Heart right ventricle (tissue), 16 donors: ENCODE measurements around the gene BECN2. TPM values are rescaled to one million over a fixed set of nuclear protein-coding genes. Genes with fewer than 3 reads are reported as not detected.

ENCODE experiments used
- ATAC-seq, 8 donors: fragments of 200-7000 bp; cut with Tn5 transposase; one replicate each; pipeline ENCODE4 v1.9.1; 2020; ENCODE audit warnings: mild to moderate bottlenecking in 8 of 8, moderate library complexity in 8 of 8, moderate number of reproducible peaks in 1 of 8
- DNase-seq, 2 donors: peaks; one replicate each; pipeline ENCODE4 v3.0.0-alpha.2; 2020
- H3K27ac ChIP-seq, 10 donors: fragments of 200-600 bp; sonication (generic) in 2 of 10; one replicate each; pipeline versions ENCODE4 v1.5.0 to v1.8.0; 2020 to 2022; ENCODE audit warnings: mild to moderate bottlenecking in 3 of 10
- H3K27me3 ChIP-seq, 7 donors: fragments of 200-600 bp; one replicate each; pipeline ENCODE4 v1.8.0; 2021 to 2022; ENCODE audit warnings: mild to moderate bottlenecking in 2 of 7
- H3K36me3 ChIP-seq, 9 donors: fragments of 200-600 bp; sonication (generic) in 1 of 9; one replicate each; pipeline versions ENCODE4 v1.5.0 to v1.8.0; 2020 to 2022; ENCODE audit warnings: mild to moderate bottlenecking in 2 of 9
- H3K4me1 ChIP-seq, 9 donors: fragments of 200-600 bp; sonication (generic) in 1 of 9; one replicate each; pipeline versions ENCODE4 v1.5.0 to v1.8.0; 2020 to 2022; ENCODE audit warnings: mild to moderate bottlenecking in 4 of 9
- H3K4me3 ChIP-seq, 10 donors: fragments of 200-600 bp; sonication (generic) in 2 of 10; one replicate each; pipeline versions ENCODE4 v1.5.0 to v1.8.0; 2020 to 2022; ENCODE audit warnings: mild to moderate bottlenecking in 7 of 10, moderate library complexity in 2 of 10
- H3K9me3 ChIP-seq, 11 donors: fragments of 200-600 bp in 10 of 11; sonication (generic) in 2 of 11; one replicate each; pipeline versions ENCODE4 v1.5.0 to v1.8.0; 2013 to 2022; ENCODE audit warnings: mild to moderate bottlenecking in 2 of 11, control low read depth in 1 of 11, moderate library complexity in 1 of 11
- WGBS, 2 donors: extraction: QIAGEN DNeasy Blood & Tissue Kit; methylation state at CpG; one replicate each; pipeline ENCODE4 v1.1.7; 2013; ENCODE audit warnings: inconsistent platforms in 1 of 2; 5-methylcytosine and 5-hydroxymethylcytosine counted together
- intact Hi-C, 10 donors: fragments of 100-400 bp; cut with DNase I; formaldehyde crosslinking; loops; one replicate each; pipeline versions ENCODE4 v1.11.1 to v1.14.2; 2022
- polyA plus RNA-seq, 2 donors: library from polyadenylated mRNA; stranded (reverse); fragments of 200-250 nt; gene quantifications; one replicate each; pipeline ENCODE4 v1.2.3, GENCODE V29; 2013
- total RNA-seq, 10 donors: library from RNA; stranded (reverse); fragmentation: NEBNext Ultra II Directional in 3 of 10; extraction: Animal tissue kit (Norgen Biotek cat#: 25700) in 3 of 10; gene quantifications; one replicate each; pipeline versions ENCODE4 v1.2.1 to v1.2.4, GENCODE V29; 2021 to 2023
- TF ChIP-seq, protein P1 (sequence below), 9 donors: fragments of 200-600 bp; sonication (generic) in 2 of 9; IDR thresholded peaks; one replicate each; pipeline versions ENCODE4 v1.5.0 to v1.8.0; 2021 to 2022; ENCODE audit warnings: antibody characterized with exemption in 9 of 9, mild to moderate bottlenecking in 5 of 9, moderate library complexity in 1 of 9
- donor health status: Arrhythmogenic right ventricular cardiomyopathy.
- donor health status: ischemic (EF 13 %, LVEDD 7.1; RV severe dilation, severe dysfunction).
- donor health status: healthy with polysubstance abuse.
- donor health status: DM: no; HTN: yes; CAD: no.
- donor health status: DM: no; HTN: no; CAD: no.
- donor health status: ischemic (EF 25% LVEDD 6.9; RV normal size, moderate dysfunction).
- donor health status: ischemic (EF 25% LVEDD 5.7; RV mildly dilated, moderate dysfunction).
- donor health status: healthy.
- donor health status: DM: yes; HTN: yes; CAD: no.
- donor health status: Ischemic cardiomyopathy.
- donor health status: ischemic (EF 35%, LVEDD 5.7; RV mildly dilated, moderate dysfunction).
- donor health status: nonischemic (EF 11% LVEDD 7.7; RV severe dilation, severe dysfunction).
- donor health status: DM: yes; HTN: yes; CAD: no.
- donor health status: PGD.
- donor health status: ischemic (EF 29% LVEDD 5.4; RV normal size, mild dysfunction).
- donor health status: nonischemic (EF 23%, LVEDD 6.1; RV moderate dilation, normal function).

Gene BECN2
- total and polyA plus RNA-seq, 12 donors: not detected

DNA sequence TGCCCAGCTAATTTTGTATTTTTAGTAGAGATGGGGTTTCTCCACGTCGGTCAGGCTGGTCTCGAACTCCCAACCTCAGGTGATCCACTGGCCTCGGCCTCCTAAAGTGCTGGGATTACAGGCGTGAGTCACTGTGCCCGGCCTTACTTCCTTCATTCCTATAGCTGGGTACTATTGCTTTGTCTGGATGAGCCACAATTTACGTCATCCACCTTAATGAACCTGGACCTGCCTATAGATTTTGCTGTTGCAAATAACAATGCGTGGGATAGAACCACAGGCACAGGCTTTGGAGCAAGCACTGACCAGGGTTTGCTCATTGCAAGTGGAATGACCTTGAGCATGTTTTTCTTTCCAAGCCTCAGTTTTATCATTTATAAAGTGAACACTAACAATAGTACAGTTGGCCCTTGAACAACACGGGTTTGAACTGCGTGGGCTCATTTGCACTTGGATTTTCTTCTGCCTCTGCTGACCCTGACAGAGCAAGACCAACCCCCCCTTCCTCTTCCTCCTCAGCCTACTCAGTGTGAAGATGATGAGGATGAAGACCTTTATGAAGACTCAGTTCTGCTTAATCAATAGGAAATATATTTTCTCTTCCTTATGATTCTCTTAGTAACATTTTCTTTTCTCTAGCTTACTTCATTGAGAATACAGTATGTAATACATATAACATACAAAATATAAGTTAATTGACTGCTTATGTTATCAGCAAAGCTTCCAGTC is 33.3 kb upstream of the BECN2 start:
- WGBS, 2 donors: 78 to 82% methylated on average over 10 of the region's 10 CpGs
- no peaks in the 10 kb centered on the region for H3K36me3 ChIP-seq

DNA sequence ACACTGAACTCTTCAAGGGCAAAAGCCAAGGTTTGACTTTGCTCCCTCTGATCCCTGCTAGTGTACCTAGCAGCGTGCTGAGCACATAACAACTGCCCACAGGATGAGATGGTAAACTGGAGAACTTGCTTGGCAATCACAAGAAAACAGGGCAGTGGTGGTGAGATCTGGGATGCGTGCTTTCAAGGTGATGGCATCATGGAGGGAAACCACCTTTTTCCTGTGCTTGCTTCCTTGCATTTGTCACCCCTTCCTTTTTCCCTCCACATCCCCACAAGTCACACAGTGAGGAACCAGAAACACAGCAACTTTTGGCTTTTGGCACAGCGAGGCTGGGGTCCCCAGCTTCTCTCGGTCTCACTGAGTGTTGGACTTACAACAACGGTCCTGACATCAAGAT is 31.4 kb upstream of the BECN2 start:
- no peak overlapping the region for H3K4me3 ChIP-seq
- no peak for ATAC-seq
- H3K27ac ChIP-seq: no peak overlapping the region
- DNase-seq: no peak
- TF ChIP-seq, protein P1, sequence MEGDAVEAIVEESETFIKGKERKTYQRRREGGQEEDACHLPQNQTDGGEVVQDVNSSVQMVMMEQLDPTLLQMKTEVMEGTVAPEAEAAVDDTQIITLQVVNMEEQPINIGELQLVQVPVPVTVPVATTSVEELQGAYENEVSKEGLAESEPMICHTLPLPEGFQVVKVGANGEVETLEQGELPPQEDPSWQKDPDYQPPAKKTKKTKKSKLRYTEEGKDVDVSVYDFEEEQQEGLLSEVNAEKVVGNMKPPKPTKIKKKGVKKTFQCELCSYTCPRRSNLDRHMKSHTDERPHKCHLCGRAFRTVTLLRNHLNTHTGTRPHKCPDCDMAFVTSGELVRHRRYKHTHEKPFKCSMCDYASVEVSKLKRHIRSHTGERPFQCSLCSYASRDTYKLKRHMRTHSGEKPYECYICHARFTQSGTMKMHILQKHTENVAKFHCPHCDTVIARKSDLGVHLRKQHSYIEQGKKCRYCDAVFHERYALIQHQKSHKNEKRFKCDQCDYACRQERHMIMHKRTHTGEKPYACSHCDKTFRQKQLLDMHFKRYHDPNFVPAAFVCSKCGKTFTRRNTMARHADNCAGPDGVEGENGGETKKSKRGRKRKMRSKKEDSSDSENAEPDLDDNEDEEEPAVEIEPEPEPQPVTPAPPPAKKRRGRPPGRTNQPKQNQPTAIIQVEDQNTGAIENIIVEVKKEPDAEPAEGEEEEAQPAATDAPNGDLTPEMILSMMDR (IDR thresholded peaks at IDR 0.05): no peak
- H3K9me3 ChIP-seq: no peaks in the 10 kb centered on the region
- H3K4me1 ChIP-seq: no peaks in the 10 kb centered on the region
- WGBS, 2 donors: 71 to 75% methylated on average over 5 of the region's 5 CpGs
- H3K27me3 ChIP-seq: no peaks in the 10 kb centered on the region
- H3K36me3 ChIP-seq: no peaks in the 10 kb centered on the region
- intact Hi-C loops: no loop called here

More for the DNA sequence above, 33.3 kb upstream of the BECN2 start:
- Histone ChIP-seq H3K27me3 (no peaks in the 10 kb centered on the region), H3K4me1 (no peaks in the 10 kb centered on the region), H3K4me3 (no peak overlapping the region), H3K9me3 (no peaks in the 10 kb centered on the region), H3K27ac (no peak overlapping the region)
- DNase-seq (no peak), ATAC-seq (no peak)
- intact Hi-C loops: no loop called here
- TF ChIP-seq, protein P1 (IDR thresholded peaks at IDR 0.05): no peak

DNA sequence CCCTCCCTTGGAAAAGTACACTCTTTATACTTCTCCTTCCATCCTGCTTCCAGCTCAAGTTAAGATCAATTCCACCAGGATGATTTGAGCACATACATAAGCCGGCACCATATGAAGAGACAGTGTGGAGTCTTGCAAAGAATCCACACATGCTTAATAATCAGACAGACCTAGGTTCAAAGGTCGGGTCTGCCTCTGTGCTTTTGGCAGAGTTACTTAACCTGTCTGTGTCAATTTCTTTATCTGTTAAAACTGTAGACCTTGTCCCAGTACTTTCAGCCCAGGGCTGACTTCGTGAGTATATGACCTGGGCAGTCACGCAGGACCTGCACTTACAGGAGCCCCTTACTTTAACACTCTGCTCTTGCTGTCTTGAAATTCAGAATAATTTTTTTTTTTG is 30.2 kb upstream of the BECN2 start:
- Histone ChIP-seq H3K9me3 (no peaks in the 10 kb centered on the region), H3K4me3 (no peak overlapping the region), H3K27me3 (no peaks in the 10 kb centered on the region), H3K36me3 (no peaks in the 10 kb centered on the region), H3K27ac (no peak overlapping the region), H3K4me1 (no peaks in the 10 kb centered on the region)
- ATAC-seq (no peak), DNase-seq (no peak)
- intact Hi-C loops: no loop called here
- 64 to 81% methylated on average over 4 of the region's 4 CpGs for WGBS, 2 donors
- TF ChIP-seq, protein P1 (IDR thresholded peaks at IDR 0.05): no peak

GRCh38 chr1:241932845-241933244 is 24.7 kb upstream of the BECN2 start:
- Histone ChIP-seq H3K4me3 (no peak overlapping the region), H3K9me3 (no peaks in the 10 kb centered on the region), H3K36me3 (no peaks in the 10 kb centered on the region), H3K27me3 (no peaks in the 10 kb centered on the region), H3K27ac (no peak overlapping the region), H3K4me1 (no peaks in the 10 kb centered on the region)
- WGBS, 2 donors: 45 to 46% methylated on average over 6 of the region's 6 CpGs
- intact Hi-C loops: no loop called here
- ATAC-seq (no peak), DNase-seq (no peak)
- TF ChIP-seq, protein P1 (IDR thresholded peaks at IDR 0.05): no peak
